NB4 (cell line): ENCODE results near the gene CARMIL1.

Experiments
- DNase-seq: peaks from one replicate; pipeline ENCODE4 v3.0.0; 2010; ENCODE audit warnings: low read depth
- H3K4me3 ChIP-seq: one replicate; pipeline ENCODE4 v1.5.1; 2011; ENCODE audit warnings: mild to moderate bottlenecking, low read depth, low read length, moderate library complexity
- MYC ChIP-seq: IDR thresholded peaks from 2 replicates; pipeline ENCODE4 v1.6.1; 2011; ENCODE audit warnings: low read depth, low read length
- POLR2A ChIP-seq: IDR thresholded peaks from 2 replicates; pipeline ENCODE4 v1.6.1; 2011; ENCODE audit warnings: mild to moderate bottlenecking; ENCODE audit not compliant: insufficient read length; ENCODE audit errors: extremely low read depth
- TF ChIP-seq, protein P1 (sequence below): IDR thresholded peaks from one replicate; pipeline ENCODE4 v1.5.1; 2012; ENCODE audit warnings: low read depth, low read length
- TF ChIP-seq, protein P2 (sequence below): IDR thresholded peaks from 2 replicates; pipeline ENCODE4 v1.6.1; 2011; ENCODE audit warnings: low read depth, low read length

CARMIL1 gene

GRCh38 chr6:25446830-25447569 lies 167.8 kb downstream of the CARMIL1 start:
- DNase-seq = no peak
- no peak overlapping the region for H3K4me3 ChIP-seq
- TF ChIP-seq, protein P1, sequence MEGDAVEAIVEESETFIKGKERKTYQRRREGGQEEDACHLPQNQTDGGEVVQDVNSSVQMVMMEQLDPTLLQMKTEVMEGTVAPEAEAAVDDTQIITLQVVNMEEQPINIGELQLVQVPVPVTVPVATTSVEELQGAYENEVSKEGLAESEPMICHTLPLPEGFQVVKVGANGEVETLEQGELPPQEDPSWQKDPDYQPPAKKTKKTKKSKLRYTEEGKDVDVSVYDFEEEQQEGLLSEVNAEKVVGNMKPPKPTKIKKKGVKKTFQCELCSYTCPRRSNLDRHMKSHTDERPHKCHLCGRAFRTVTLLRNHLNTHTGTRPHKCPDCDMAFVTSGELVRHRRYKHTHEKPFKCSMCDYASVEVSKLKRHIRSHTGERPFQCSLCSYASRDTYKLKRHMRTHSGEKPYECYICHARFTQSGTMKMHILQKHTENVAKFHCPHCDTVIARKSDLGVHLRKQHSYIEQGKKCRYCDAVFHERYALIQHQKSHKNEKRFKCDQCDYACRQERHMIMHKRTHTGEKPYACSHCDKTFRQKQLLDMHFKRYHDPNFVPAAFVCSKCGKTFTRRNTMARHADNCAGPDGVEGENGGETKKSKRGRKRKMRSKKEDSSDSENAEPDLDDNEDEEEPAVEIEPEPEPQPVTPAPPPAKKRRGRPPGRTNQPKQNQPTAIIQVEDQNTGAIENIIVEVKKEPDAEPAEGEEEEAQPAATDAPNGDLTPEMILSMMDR = no peak
- TF ChIP-seq, protein P2, sequence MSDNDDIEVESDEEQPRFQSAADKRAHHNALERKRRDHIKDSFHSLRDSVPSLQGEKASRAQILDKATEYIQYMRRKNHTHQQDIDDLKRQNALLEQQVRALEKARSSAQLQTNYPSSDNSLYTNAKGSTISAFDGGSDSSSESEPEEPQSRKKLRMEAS = no peak
- TF ChIP-seq POLR2A (no peak), MYC (no peak)

GRCh38 chr6:25447570-25447929 lies 168.4 kb downstream of the CARMIL1 start:
- DNase-seq = no peak
- no peak overlapping the region for H3K4me3 ChIP-seq
- TF ChIP-seq, protein P1 = no peak
- TF ChIP-seq, protein P2 = no peak
- TF ChIP-seq MYC = no peak
- TF ChIP-seq POLR2A = no peak

DNA sequence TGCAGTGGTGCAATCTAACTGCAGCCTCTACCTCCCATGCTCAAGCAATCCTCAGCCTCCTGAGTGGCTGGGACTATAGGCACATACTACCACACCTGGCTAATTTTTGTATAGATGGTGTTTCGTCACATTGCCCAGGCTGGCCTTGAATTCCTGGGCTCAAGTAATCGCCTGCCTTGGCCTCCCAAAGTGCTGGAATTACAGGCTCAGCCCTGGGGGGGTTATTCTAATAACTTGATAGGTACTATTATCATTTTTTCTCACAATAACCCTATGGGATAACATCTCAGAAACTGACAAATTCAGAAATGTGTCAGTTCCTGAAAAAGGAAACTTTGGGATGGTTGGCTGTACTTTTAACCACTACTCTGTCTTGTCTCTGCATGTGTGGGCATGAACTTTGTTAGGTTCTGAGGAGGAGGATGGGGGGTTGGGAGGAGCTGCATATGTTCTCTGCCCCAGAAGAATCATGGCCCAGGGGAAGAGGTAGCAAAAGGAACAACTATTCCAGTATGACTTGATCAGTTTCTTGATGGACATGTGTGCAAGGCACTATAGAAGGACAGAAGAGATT lies 169.9 kb downstream of the CARMIL1 start:
- no peak overlapping the region for H3K4me3 ChIP-seq
- DNase-seq = no peak
- TF ChIP-seq, protein P2 = no peak
- TF ChIP-seq, protein P1 = no peak
- TF ChIP-seq MYC (no peak), POLR2A (no peak)

GRCh38 chr6:25449774-25450173 lies 170.6 kb downstream of the CARMIL1 start:
- no peak for TF ChIP-seq POLR2A
- TF ChIP-seq, protein P1 = no peak
- TF ChIP-seq, protein P2 = no peak
- no peak for DNase-seq
- no peak overlapping the region for H3K4me3 ChIP-seq

- TF ChIP-seq, protein P2 = no peak
- no peak for TF ChIP-seq POLR2A
- TF ChIP-seq, protein P1 = no peak
- no peak for TF ChIP-seq MYC
- no peak overlapping the region for H3K4me3 ChIP-seq
- no peak for DNase-seq
Observed at GRCh38 chr6:25450469-25451198, 171.5 kb downstream of the CARMIL1 start.
